H4 (cell line): ENCODE results near the gene RUNX2. TPM values are rescaled to one million over a fixed set of nuclear protein-coding genes. Genes with fewer than 3 reads are reported as not detected.
A peak's percentile ranks its signal among the peaks of the same experiment; 100 is the strongest.

Experiments
- DNase-seq: peaks from one replicate; pipeline ENCODE4 v3.0.0-alpha.2; 2015; ENCODE audit warnings: low spot score
- total RNA-seq: library from RNA; depleted of rRNA; stranded (reverse); fragments of >200 nt; shearing (Covaris generic); gene quantifications from 2 replicates; pipeline ENCODE4 v1.2.3, GENCODE V29; 2014

Gene RUNX2
- total RNA-seq, 1 experiment from 2014 or later: 37.7 TPM

GRCh38 chr6:45675634-45676033 lies 347.5 kb downstream of the RUNX2 start:
- no peak for DNase-seq

DNA sequence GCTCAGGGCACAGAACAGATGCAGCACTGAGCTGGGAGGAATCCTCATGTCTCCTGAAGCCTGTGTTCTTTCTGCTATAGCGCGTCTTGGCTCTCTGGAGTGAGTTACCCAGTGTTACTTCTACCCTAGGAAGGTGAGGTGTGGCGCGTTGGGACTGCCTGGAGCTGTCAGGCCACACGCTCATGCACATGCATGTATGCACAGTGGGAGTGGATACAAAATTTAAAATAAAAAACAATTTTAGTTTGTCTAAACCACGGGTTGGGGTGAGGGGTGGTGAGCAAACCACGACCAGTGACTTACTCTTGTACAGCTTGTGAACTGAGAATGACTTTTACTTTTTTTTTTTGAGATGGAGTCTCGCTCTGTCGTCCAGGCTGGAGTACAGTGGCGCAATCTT lies 348.2 kb downstream of the RUNX2 start:
- no peak for DNase-seq

GRCh38 chr6:45677381-45678284 lies 349.5 kb downstream of the RUNX2 start:
- peak; percentile 48 for DNase-seq

GRCh38 chr6:45678285-45678607 lies 350.1 kb downstream of the RUNX2 start:
- DNase-seq: no peak

- DNase-seq: no peak
Measured at GRCh38 chr6:45679163-45679562, 351.0 kb downstream of the RUNX2 start.

DNA sequence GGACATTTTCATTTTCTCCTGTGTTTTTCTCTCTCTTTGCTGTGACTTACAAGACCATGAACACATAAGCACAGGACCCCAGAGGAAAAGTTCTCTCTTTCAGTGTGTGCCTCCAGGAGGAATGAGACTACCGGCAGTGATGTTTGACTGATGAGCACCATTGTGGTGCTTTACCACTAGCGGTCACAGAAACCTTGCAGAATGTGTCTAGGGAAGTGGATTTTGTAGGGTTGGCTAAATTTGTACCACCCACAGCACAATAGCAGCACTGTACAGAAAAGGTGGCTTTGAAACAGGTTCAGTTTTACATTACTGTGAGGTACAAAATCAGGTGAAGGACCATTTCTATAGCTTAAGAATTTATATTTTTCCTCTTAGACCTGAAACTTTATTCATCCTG lies 351.5 kb downstream of the RUNX2 start:
- DNase-seq: no peak

- peak; percentile 91 for DNase-seq
Measured at GRCh38 chr6:45681860-45682511, 353.9 kb downstream of the RUNX2 start.

DNA sequence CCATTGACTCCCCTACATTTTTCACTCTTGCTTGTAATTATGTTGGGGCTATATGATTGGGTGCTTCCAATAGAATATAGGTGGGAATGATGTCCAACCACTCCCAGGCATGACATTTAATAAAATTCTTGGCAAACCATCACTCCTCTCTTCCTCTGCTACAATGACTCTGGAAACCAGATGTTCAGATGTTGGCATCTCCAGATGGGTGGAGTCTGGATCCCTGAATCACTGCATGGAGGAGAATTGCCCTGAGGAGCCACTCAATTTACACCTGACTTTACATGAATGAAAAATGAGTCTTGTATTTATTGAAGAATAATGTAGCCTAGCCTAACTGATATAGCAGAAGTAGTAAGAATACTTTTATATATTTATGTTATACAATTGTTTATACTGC lies 356.3 kb downstream of the RUNX2 start:
- DNase-seq: no peak

DNA sequence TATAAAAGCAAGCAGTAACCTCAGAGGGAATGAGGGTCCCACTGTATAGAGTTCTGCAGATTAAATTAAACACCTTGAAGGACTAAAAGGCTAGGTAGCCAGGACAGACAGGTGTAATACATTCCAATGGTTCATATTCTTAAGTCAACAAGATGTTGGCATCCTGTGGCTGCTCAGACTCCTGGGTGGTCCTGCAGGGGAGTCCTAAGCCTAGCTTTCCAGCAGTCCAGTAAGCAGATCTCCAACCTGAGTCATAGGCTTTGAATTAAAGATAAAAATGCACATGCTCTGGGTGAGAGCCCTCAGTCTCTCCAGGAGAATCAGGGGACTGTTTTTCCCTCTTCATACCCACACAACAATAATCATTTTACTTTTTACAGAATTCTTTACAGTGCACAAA lies 356.9 kb downstream of the RUNX2 start:
- DNase-seq: no peak

- no peak for DNase-seq
Measured at GRCh38 chr6:45686841-45687569, 358.9 kb downstream of the RUNX2 start.

DNA sequence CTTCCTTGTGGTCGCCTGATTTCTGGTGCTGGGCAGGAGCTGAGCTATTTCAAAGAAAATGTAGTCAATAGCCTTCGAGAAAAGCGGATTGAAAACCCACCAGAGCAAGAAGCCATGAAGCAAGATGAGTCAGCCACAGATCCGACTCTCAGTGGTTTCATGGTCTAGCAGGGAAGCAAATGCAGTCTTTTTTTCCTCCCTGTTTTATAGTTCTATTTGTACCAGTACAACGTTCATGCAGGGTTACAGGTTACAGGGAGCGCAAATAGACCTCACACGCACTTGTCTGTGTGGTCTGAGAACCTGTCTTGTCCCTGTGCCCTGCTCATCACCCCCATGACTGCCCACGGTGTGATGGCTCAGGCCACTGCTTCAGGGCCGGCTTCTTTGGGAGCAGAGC lies 359.4 kb downstream of the RUNX2 start:
- DNase-seq: no peak

GRCh38 chr6:45688180-45688579 lies 360.1 kb downstream of the RUNX2 start:
- no peak for DNase-seq

- no peak for DNase-seq
Measured at GRCh38 chr6:45689926-45690615, 361.9 kb downstream of the RUNX2 start.

- no peak for DNase-seq
Measured at GRCh38 chr6:45690846-45691245, 362.7 kb downstream of the RUNX2 start.

DNA sequence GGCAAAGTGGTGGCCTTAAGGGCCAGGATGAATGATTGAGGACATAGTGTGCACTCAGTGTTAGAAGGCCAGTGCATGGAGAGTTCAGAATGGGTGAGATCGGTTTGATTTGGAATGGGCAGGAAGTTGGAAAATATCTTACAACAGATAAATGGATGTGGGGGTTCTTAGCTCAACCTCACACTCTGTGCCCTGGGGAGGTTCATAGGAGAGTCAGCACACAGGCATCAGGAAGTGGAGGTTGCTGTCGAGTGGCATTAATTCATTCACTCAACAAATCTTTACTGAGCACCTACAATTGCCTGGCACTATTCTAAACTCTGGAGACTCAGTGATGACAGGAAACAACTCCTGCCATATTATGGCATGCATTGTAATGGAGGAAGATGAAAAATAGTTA lies 363.3 kb downstream of the RUNX2 start:
- no peak for DNase-seq

- DNase-seq: no peak
Measured at GRCh38 chr6:45692021-45692420, 363.9 kb downstream of the RUNX2 start.

- no peak for DNase-seq
Measured at GRCh38 chr6:45696738-45697137, 368.6 kb downstream of the RUNX2 start.

GRCh38 chr6:45697605-45698004 lies 369.5 kb downstream of the RUNX2 start:
- DNase-seq: peak; percentile 98

GRCh38 chr6:45698046-45698445 lies 369.9 kb downstream of the RUNX2 start:
- peak; percentile 61 for DNase-seq

DNA sequence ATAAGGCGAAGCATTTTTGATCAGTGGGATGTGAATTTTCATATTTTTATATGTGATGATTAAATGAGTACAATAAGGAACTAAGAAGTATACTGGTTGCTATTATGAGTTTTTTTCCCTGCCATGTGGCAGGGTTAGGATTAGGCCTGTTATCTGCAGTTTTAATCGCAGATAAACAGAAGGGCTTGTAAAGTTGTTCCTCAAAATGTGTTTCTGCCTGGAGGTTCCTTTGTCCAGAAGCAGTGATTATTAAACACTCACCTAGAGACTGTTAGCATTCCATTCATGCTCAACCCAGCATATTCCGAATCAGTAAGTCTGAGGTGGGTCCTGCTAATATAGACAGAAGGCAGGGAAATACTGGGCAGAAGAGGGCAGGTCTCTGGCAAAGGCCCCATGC lies 371.5 kb downstream of the RUNX2 start:
- no peak for DNase-seq

DNA sequence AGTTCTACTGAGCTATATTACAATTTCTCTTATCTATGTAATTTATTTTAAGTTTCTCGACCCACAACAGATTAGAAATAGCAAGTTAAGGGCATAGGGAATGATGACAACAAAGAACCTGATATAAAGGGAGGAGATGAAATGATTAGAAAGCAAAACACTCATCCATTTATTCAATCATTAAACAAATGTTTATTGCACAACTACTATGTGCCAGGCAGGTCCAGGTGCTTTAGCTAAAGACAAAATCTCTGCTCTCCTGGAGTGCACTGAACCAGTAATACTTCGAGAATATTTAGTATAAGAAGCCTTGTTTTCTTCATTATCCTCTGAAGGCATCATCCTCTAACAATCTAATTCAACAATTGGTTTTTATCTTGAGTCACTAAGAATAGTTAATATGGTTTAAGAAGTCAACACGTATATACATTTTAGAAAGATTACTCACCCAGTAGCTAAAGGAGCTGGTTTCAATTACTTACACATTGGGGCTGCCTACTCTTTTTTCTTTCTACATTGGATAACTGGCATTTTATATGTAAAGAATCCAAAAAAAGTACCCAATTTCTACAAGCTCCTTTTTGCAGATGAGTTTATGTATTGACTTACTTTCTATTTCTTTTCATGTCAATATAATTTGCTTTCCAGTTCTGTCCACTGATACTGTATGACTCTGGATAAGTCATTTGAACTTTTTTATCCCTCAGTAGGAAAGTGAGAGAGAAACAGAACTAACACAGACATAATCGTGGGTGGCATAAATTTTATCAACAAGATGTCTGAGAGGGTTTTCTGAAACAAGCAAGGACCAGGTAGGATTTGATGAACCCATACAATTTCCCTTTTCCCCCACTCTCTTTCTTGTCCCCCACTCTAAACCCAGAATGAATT lies 375.0 kb downstream of the RUNX2 start:
- DNase-seq: no peak
